Endothelial cell of umbilical vein (primary cell): ENCODE measurements around the gene SEMA4D. TPM values are rescaled to one million over a fixed set of nuclear protein-coding genes. Genes with fewer than 3 reads are reported as not detected.

Experiments used
- BruUV-seq: library from RNA; stranded (reverse); fragments of 400-500 nt; replicated peaks from 2 replicates; lab custom pipeline; 2021; lab: Mats Ljungman, UMichigan
- CTCF ChIA-PET: fragments of 300-600, 350-600 bp; sonication (Branson Sonifier 250); formaldehyde crosslinking; loops from one replicate; lab custom pipeline; 2021; ENCODE audit warnings: antibody characterized with exemption, inconsistent platforms; lab: Charles Lee
- POLR2A ChIA-PET: fragments of 300-600, 350-600 bp; sonication (Branson Sonifier 250); formaldehyde crosslinking; loops from one replicate; lab custom pipeline; 2021; ENCODE audit warnings: antibody characterized with exemption, inconsistent platforms; lab: Charles Lee
- DNase-seq: peaks from one replicate; pipeline ENCODE4 v3.0.0-alpha.2; 2011; ENCODE audit warnings: low read depth, low spot score
- FAIRE-seq: peaks from 2 replicates; lab custom pipeline; 2011; peaks lifted over from hg19 to GRCh38; lab: Jason Lieb, UNC
- H2AFZ ChIP-seq: 2 replicates; pipeline ENCODE4 v1.6.0; 2012; ENCODE audit warnings: low read depth, low read length, control low read depth, inconsistent platforms
- H3K27ac ChIP-seq: 2 replicates; pipeline ENCODE4 v1.5.1; 2011; ENCODE audit warnings: low read depth, mild to moderate bottlenecking, control low read depth, low read length, moderate library complexity; ENCODE audit not compliant: insufficient read depth
- H3K27me3 ChIP-seq, 2 experiments: 2 replicates each; pipeline versions ENCODE4 v1.6.0 to v1.6.1; 2011; ENCODE audit warnings: low read length in 2 of 2, mixed read lengths in 1 of 2; ENCODE audit not compliant: control insufficient read depth in 2 of 2, insufficient read depth in 2 of 2
- H3K36me3 ChIP-seq, 2 experiments: 2 replicates in 1 of 2; 3 replicates in 1 of 2; pipeline ENCODE4 v1.5.1; 2011; ENCODE audit warnings: low read length in 2 of 2, mild to moderate bottlenecking in 1 of 2, moderate library complexity in 1 of 2; ENCODE audit not compliant: control insufficient read depth in 2 of 2, insufficient read depth in 2 of 2; ENCODE audit errors: extremely low read depth in 1 of 2
- H3K4me1 ChIP-seq: 3 replicates; pipeline ENCODE4 v1.5.1; 2011; ENCODE audit warnings: mild to moderate bottlenecking, low read length; ENCODE audit not compliant: control insufficient read depth, insufficient read depth; ENCODE audit errors: extremely low read depth
- H3K4me2 ChIP-seq: 2 replicates; pipeline ENCODE4 v1.6.1; 2011; ENCODE audit warnings: low read length, control low read depth, mixed read lengths; ENCODE audit not compliant: insufficient read depth
- H3K4me3 ChIP-seq, 3 experiments: fragments of 200-600 bp in 1 of 3; sonication (generic), shearing (Covaris generic) in 1 of 3; replicated peaks in 1 of 3; 2 replicates each; pipeline ENCODE4 v1.5.1; 2011 to 2016; ENCODE audit warnings: control low read depth in 3 of 3, low read length in 3 of 3, mild to moderate bottlenecking in 2 of 3, inconsistent platforms in 1 of 3, low read depth in 1 of 3, moderate library complexity in 1 of 3; ENCODE audit not compliant: insufficient read depth in 1 of 3
- H3K79me2 ChIP-seq: 2 replicates; pipeline ENCODE4 v1.6.0; 2012; ENCODE audit warnings: low read length, inconsistent platforms; ENCODE audit not compliant: control insufficient read depth, insufficient read depth
- H3K9ac ChIP-seq: replicated peaks from 2 replicates; pipeline ENCODE3; 2011; ENCODE audit warnings: low read length, control low read depth; ENCODE audit not compliant: insufficient read depth; ENCODE audit errors: extremely low read depth
- H3K9me1 ChIP-seq: replicated peaks from 3 replicates; pipeline ENCODE4 v1.6.0; 2011; ENCODE audit warnings: mild to moderate bottlenecking, low read length; ENCODE audit not compliant: control insufficient read depth, insufficient read depth; ENCODE audit errors: extremely low read depth
- H3K9me3 ChIP-seq: replicated peaks from 2 replicates; pipeline ENCODE4 v1.5.1; 2012; ENCODE audit warnings: low read length, inconsistent platforms; ENCODE audit not compliant: control insufficient read depth, insufficient read depth
- H4K20me1 ChIP-seq: replicated peaks from 2 replicates; pipeline ENCODE3; 2011; ENCODE audit warnings: mild to moderate bottlenecking, low read length; ENCODE audit not compliant: control insufficient read depth, insufficient read depth; ENCODE audit errors: extremely low read depth
- EZH2 ChIP-seq: IDR thresholded peaks from 2 replicates; pipeline ENCODE4 v1.6.1; 2012; ENCODE audit warnings: borderline replicate concordance, low read depth, mild to moderate bottlenecking, moderate library complexity, low read length, inconsistent platforms; ENCODE audit not compliant: severe bottlenecking
- FOS ChIP-seq: IDR thresholded peaks from 2 replicates; pipeline ENCODE4 v1.6.1; 2011; ENCODE audit warnings: mild to moderate bottlenecking, low read length, moderate library complexity, borderline replicate concordance; ENCODE audit not compliant: insufficient read depth
- GATA2 ChIP-seq: IDR thresholded peaks from 2 replicates; pipeline ENCODE4 v1.7.0; 2011; ENCODE audit warnings: low read depth, mild to moderate bottlenecking, moderate library complexity, mixed read lengths, low read length; ENCODE audit not compliant: insufficient read length, insufficient read depth
- JUN ChIP-seq: IDR thresholded peaks from 2 replicates; pipeline ENCODE4 v1.6.1; 2011; ENCODE audit warnings: borderline replicate concordance, low read depth; ENCODE audit not compliant: insufficient read length, insufficient read depth
- MYC ChIP-seq: IDR thresholded peaks from one replicate; pipeline ENCODE4 v1.6.1; 2011; ENCODE audit warnings: mild to moderate bottlenecking, low read depth, low read length
- POLR2A ChIP-seq: IDR thresholded peaks from 2 replicates; pipeline ENCODE4 v1.6.1; 2012; ENCODE audit warnings: low read depth, mild to moderate bottlenecking, control low read depth, low read length
- POLR2AphosphoS5 ChIP-seq: IDR thresholded peaks from 2 replicates; pipeline ENCODE4 v1.6.1; 2012; ENCODE audit warnings: low read depth, mild to moderate bottlenecking, control low read depth, low read length, moderate library complexity; ENCODE audit not compliant: insufficient read depth
- dilution Hi-C: fragments of 300-500 bp; cut with MboI; formaldehyde crosslinking; loops from one replicate; pipeline ENCODE4 v1.15.0; 2019; ENCODE audit warnings: low sequenced_read_pairs; ENCODE audit not compliant: extremely low pct_ligation_motif_present
- intact Hi-C: fragments of 100-400 bp; cut with micrococcal nuclease; formaldehyde crosslinking; loops from one replicate; pipeline ENCODE4 v1.10.0; 2022
- polyA plus RNA-seq, 4 experiments: library from polyadenylated mRNA; depleted of rRNA in 3 of 4; stranded (reverse) in 3 of 4; unstranded in 1 of 4; fragments of >200 nt; gene quantifications; 2 replicates each; pipeline versions ENCODE4 v1.2.1 to v1.2.3, GENCODE V29; 2011 to 2012; ENCODE audit warnings: missing spikeins in 1 of 4
- total RNA-seq: library from RNA; stranded (reverse); gene quantifications from 2 replicates; pipeline ENCODE4 v1.2.3, GENCODE V29; 2021
- TF ChIP-seq, protein P1 (sequence below), 2 donors: IDR thresholded peaks; 1 replicate in 1 of 2; 2 replicates in 1 of 2; pipeline ENCODE4 v1.5.1; 2011; ENCODE audit warnings: low read length in 2 of 2, mild to moderate bottlenecking in 2 of 2, moderate library complexity in 2 of 2, control low read depth in 1 of 2, inconsistent platforms in 1 of 2, low read depth in 1 of 2; ENCODE audit not compliant: insufficient read depth in 1 of 2; ENCODE audit errors: extremely low read depth in 1 of 2
- TF ChIP-seq, protein P2 (sequence below): IDR thresholded peaks from 2 replicates; pipeline ENCODE4 v1.6.1; 2011; ENCODE audit not compliant: insufficient read depth, insufficient read length

The SEMA4D gene
- total and polyA plus RNA-seq, 2 donors (not counting 3 experiments of a cell fraction or from before 2014, with no cell fraction given): 3.9 to 15.7 TPM

DNA sequence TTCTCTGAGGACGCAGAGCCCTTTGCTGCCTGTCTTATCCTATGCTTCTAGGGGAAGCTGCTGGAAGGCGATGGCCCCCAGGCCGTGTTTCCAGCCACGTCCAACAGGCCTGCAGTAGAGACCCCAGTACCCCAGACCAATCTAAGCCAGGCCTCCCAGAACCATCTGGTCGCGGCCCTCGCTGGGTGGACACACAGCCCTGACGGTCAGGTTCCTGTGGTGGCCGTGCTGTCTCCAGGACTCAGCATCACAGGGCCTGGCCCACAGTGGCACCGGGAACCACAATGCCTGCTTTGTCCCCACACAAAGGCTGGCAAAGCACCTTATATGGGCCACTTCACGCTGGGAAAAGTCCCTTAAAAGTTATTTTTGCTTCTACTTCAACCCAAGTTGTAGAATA lies 44.5 kb downstream of the SEMA4D start:
- Histone ChIP-seq H3K4me3 (no peak overlapping the region), H3K9me1 (no peaks in the 10 kb centered on the region), H3K4me1 (no peaks in the 10 kb centered on the region), H3K4me2 (no peak overlapping the region), H2AFZ (no peak overlapping the region), H3K36me3 (peaks cover 0 to 5% of the 10 kb centered on the region in 2 experiments), H3K9me3 (no peaks in the 10 kb centered on the region), H3K79me2 (no peaks in the 10 kb centered on the region), H4K20me1 (no peaks in the 10 kb centered on the region), H3K9ac (no peak overlapping the region), H3K27ac (no peak overlapping the region), H3K27me3 (no peaks in the 10 kb centered on the region)
- ChIA-PET CTCF (no interaction called here), POLR2A (no interaction called here)
- FAIRE-seq: no peak
- BruUV-seq: no TSS peak
- no peak for TF ChIP-seq POLR2AphosphoS5
- TF ChIP-seq FOS: no peak
- TF ChIP-seq, protein P1, sequence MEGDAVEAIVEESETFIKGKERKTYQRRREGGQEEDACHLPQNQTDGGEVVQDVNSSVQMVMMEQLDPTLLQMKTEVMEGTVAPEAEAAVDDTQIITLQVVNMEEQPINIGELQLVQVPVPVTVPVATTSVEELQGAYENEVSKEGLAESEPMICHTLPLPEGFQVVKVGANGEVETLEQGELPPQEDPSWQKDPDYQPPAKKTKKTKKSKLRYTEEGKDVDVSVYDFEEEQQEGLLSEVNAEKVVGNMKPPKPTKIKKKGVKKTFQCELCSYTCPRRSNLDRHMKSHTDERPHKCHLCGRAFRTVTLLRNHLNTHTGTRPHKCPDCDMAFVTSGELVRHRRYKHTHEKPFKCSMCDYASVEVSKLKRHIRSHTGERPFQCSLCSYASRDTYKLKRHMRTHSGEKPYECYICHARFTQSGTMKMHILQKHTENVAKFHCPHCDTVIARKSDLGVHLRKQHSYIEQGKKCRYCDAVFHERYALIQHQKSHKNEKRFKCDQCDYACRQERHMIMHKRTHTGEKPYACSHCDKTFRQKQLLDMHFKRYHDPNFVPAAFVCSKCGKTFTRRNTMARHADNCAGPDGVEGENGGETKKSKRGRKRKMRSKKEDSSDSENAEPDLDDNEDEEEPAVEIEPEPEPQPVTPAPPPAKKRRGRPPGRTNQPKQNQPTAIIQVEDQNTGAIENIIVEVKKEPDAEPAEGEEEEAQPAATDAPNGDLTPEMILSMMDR (IDR thresholded peaks at IDR 0.05; ENCODE audit: extremely low read depth in 1 of 2, insufficient read depth in 1 of 2, low read depth in 1 of 2, low read length in 2 of 2): no peak
- TF ChIP-seq JUN: no peak
- TF ChIP-seq, protein P2, sequence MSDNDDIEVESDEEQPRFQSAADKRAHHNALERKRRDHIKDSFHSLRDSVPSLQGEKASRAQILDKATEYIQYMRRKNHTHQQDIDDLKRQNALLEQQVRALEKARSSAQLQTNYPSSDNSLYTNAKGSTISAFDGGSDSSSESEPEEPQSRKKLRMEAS: no peak
- no peak for TF ChIP-seq GATA2
- no peak for TF ChIP-seq POLR2A
- no peak for TF ChIP-seq EZH2
- TF ChIP-seq MYC: no peak
- dilution Hi-C loops: no loop called here
- DNase-seq: no peak
- intact Hi-C loops: no loop called here
